GM12878 (cell line): ENCODE measurements around the gene ADGRD2. TPM values are rescaled to one million over a fixed set of nuclear protein-coding genes. Genes with fewer than 3 reads are reported as not detected.

ENCODE experiments used
- ESRRA ChIP-seq: IDR thresholded peaks from 2 replicates; pipeline ENCODE4 v1.6.1; 2012; ENCODE audit warnings: mild to moderate bottlenecking, low read length, improper control_type of control experiment
- GABPA ChIP-seq: IDR thresholded peaks from 2 replicates; pipeline ENCODE4 v1.6.1; 2014; ENCODE audit warnings: antibody characterized with exemption, low read depth, mild to moderate bottlenecking, inconsistent platforms
- GATAD2B ChIP-seq: fragments of 450-650 bp; conservative IDR thresholded peaks from 2 replicates; pipeline ENCODE4 v1.6.1; 2017; ENCODE audit warnings: low read depth, mild to moderate bottlenecking, moderate library complexity
- HDAC2 ChIP-seq: fragments of 200-600 bp; sonication (generic); IDR thresholded peaks from 2 replicates; pipeline ENCODE4 v1.6.1; 2017
- IKZF1 ChIP-seq: fragments of 450-650 bp; conservative IDR thresholded peaks from 2 replicates; pipeline ENCODE4 v1.6.1; 2017; ENCODE audit warnings: antibody characterized with exemption, mild to moderate bottlenecking
- IRF3 ChIP-seq: fragments of 450-650 bp; IDR thresholded peaks from 2 replicates; pipeline ENCODE4 v1.6.1; 2014; ENCODE audit warnings: mild to moderate bottlenecking
- MLLT1 ChIP-seq: fragments of 450-650 bp; IDR thresholded peaks from 2 replicates; pipeline ENCODE4 v1.6.1; 2016; ENCODE audit warnings: mild to moderate bottlenecking
- NFXL1 ChIP-seq: fragments of 450-650 bp; IDR thresholded peaks from 2 replicates; pipeline ENCODE4 v1.6.1; 2017; ENCODE audit warnings: antibody characterized with exemption, mild to moderate bottlenecking, borderline replicate concordance
- PAX5 ChIP-seq: IDR thresholded peaks from 2 replicates; pipeline ENCODE4 v1.6.1; 2011; ENCODE audit warnings: low read depth, low read length, borderline replicate concordance
- POLR2AphosphoS5 ChIP-seq: IDR thresholded peaks from 2 replicates; pipeline ENCODE4 v1.6.1; 2011; ENCODE audit warnings: mild to moderate bottlenecking, low read length, inconsistent platforms
- SP1 ChIP-seq: IDR thresholded peaks from one replicate; pipeline ENCODE4 v1.6.1; 2011; ENCODE audit warnings: low read depth, low read length
- STAT3 ChIP-seq: IDR thresholded peaks from 2 replicates; pipeline ENCODE4 v1.6.1; 2011; ENCODE audit warnings: low read depth, low read length, improper control_type of control experiment
- ZBTB40 ChIP-seq: fragments of 450-650 bp; IDR thresholded peaks from 2 replicates; pipeline ENCODE4 v1.6.1; 2016; ENCODE audit warnings: mild to moderate bottlenecking, moderate library complexity, borderline replicate concordance
- ZNF217 ChIP-seq: fragments of 450-650 bp; IDR thresholded peaks from 2 replicates; pipeline ENCODE4 v1.6.1; 2017; ENCODE audit warnings: antibody characterized with exemption, mild to moderate bottlenecking
- polyA plus RNA-seq, 11 experiments: library from polyadenylated mRNA; depleted of rRNA in 4 of 11; unstranded in 6 of 11; stranded (reverse) in 5 of 11; fragments of >200 nt; fragmentation: Nextera tagmentation in 4 of 11; fragmentation: Illumina TruSeq in 1 of 11; extraction: Ambion mirVana in 4 of 11; extraction: Trizol in 1 of 11; gene quantifications; 1 replicate in 1 of 11; 2 replicates in 10 of 11; pipeline versions ENCODE4 v1.2.1 to v1.2.3, GENCODE V29; 2011 to 2016; ENCODE audit warnings: inconsistent platforms in 2 of 11, missing spikeins in 2 of 11, low read depth in 1 of 11
- total RNA-seq, 4 experiments: library from RNA; depleted of rRNA in 3 of 4; stranded (reverse); fragments of >200 nt in 3 of 4; fragmentation: Illumina TruSeq in 1 of 4; extraction: Trizol in 1 of 4; gene quantifications; 2 replicates each; pipeline versions ENCODE4 v1.2.1 to v1.2.3, GENCODE V29; 2013 to 2021

The ADGRD2 gene
- total and polyA plus RNA-seq, 10 of the 15 experiments (the other 5 are each of a cell fraction or from before 2014, with no cell fraction given), result not detected

GRCh38 chr9:124457079-124457886 lies 7.0 kb downstream of the ADGRD2 start (continued):
- TF ChIP-seq ZBTB40, result no peak
- TF ChIP-seq HDAC2, result no peak
- TF ChIP-seq MLLT1, result no peak
- no peak for TF ChIP-seq ZNF217
- no peak for TF ChIP-seq IKZF1
- TF ChIP-seq GATAD2B, result no peak
- TF ChIP-seq ESRRA, result no peak
- TF ChIP-seq SP1, result no peak
- TF ChIP-seq IRF3, result no peak
- no peak for TF ChIP-seq GABPA
- no peak for TF ChIP-seq POLR2AphosphoS5
- TF ChIP-seq NFXL1, result no peak
- no peak for TF ChIP-seq PAX5
- no peak for TF ChIP-seq STAT3
